Vagina (tissue), 2 donors: ENCODE measurements around the gene DCTN2.

ENCODE experiments used
- CTCF ChIP-seq, 3 experiments: fragments of 450-650 bp in 2 of 3; fragments of 200-600 bp in 1 of 3; sonication (generic) in 1 of 3; IDR thresholded peaks; one replicate each; pipeline ENCODE4 v1.5.1; 2017 to 2019; ENCODE audit warnings: antibody characterized with exemption in 3 of 3, mild to moderate bottlenecking in 2 of 3, moderate library complexity in 2 of 3
- POLR2A ChIP-seq, 2 donors: fragments of 450-650 bp; IDR thresholded peaks; one replicate each; pipeline ENCODE4 v1.6.1; 2017; ENCODE audit warnings: antibody characterized with exemption in 2 of 2, mild to moderate bottlenecking in 2 of 2, moderate library complexity in 2 of 2

- TF ChIP-seq CTCF (IDR thresholded peaks at IDR 0.05) (no peak), POLR2A (IDR thresholded peaks at IDR 0.05) (no peak)
These were observed 16.4 kb upstream of the DCTN2 start for GRCh38 chr12:57563358-57563757.
